Measurements from ENCODE around the gene MYMK.

GRCh38 chr9:133510926-133511505 lies 13.7 kb downstream of the MYMK start:
- no peak for TF ChIP-seq TAF1 (IDR thresholded peaks at IDR 0.05; ENCODE audit: low read depth, low read length)
- TF ChIP-seq POLR2A (IDR thresholded peaks at IDR 0.05; ENCODE audit: control extremely low read depth in 1 of 2, low read depth in 2 of 2, low read length in 2 of 2), result no peak
- no peak for TF ChIP-seq CTCF (IDR thresholded peaks at IDR 0.05; ENCODE audit: control extremely low read depth in 1 of 3, insufficient read depth in 1 of 3, low read depth in 1 of 3, low read length in 3 of 3)
- no peak for TF ChIP-seq CHD1 (IDR thresholded peaks at IDR 0.05; ENCODE audit: low read depth, low read length)
- TF ChIP-seq KDM1A (IDR thresholded peaks at IDR 0.05; ENCODE audit: borderline replicate concordance, low read length), result no peak
- TF ChIP-seq SUZ12 (IDR thresholded peaks at IDR 0.05; ENCODE audit: low read length), result no peak
- TF ChIP-seq USF2 (IDR thresholded peaks at IDR 0.05; ENCODE audit: low read length), result no peak
- no peak for TF ChIP-seq CREB1 (IDR thresholded peaks at IDR 0.05)
- TF ChIP-seq MAX (IDR thresholded peaks at IDR 0.05), result no peak
- TF ChIP-seq YY1 (IDR thresholded peaks at IDR 0.05; ENCODE audit: low read depth, low read length), result no peak
- no peak for TF ChIP-seq JUN (IDR thresholded peaks at IDR 0.05; ENCODE audit: low read depth, low read length)
- TF ChIP-seq KDM4A (IDR thresholded peaks at IDR 0.05; ENCODE audit: low read depth, low read length, severe bottlenecking), result no peak
- TF ChIP-seq EP300 (IDR thresholded peaks at IDR 0.05; ENCODE audit: borderline replicate concordance in 1 of 2, low read depth in 2 of 2, low read length in 2 of 2), result no peak
